GM19438 (cell line): ENCODE results near the gene NEK11.

Experiments used
- ATAC-seq: cut with Tn5 transposase; IDR thresholded peaks from one replicate; pipeline ENCODE4 v1.9.1; 2021; ENCODE audit warnings: low read depth; ENCODE audit not compliant: unreplicated experiment

The NEK11 gene

GRCh38 chr3:131125684-131126083 is 99.0 kb downstream of the NEK11 start:
- no peak for ATAC-seq

- no peak for ATAC-seq
Observed at GRCh38 chr3:131140891-131141290, 114.2 kb downstream of the NEK11 start.

GRCh38 chr3:131141770-131142169 is 115.1 kb downstream of the NEK11 start:
- ATAC-seq, result no peak

GRCh38 chr3:131142580-131142979 is 115.9 kb downstream of the NEK11 start:
- no peak for ATAC-seq

GRCh38 chr3:131143802-131144201 is 117.1 kb downstream of the NEK11 start:
- ATAC-seq, result no peak

GRCh38 chr3:131147534-131147933 is 120.9 kb downstream of the NEK11 start:
- no peak for ATAC-seq

- no peak for ATAC-seq
Observed at GRCh38 chr3:131158434-131158833, 131.8 kb downstream of the NEK11 start.

- no peak for ATAC-seq
Observed at GRCh38 chr3:131162516-131162915, 135.8 kb downstream of the NEK11 start.

- no peak for ATAC-seq
Observed at GRCh38 chr3:131167867-131168266, 141.2 kb downstream of the NEK11 start.

- ATAC-seq, result no peak
Observed at GRCh38 chr3:131169331-131169730, 142.7 kb downstream of the NEK11 start.

- ATAC-seq, result no peak
Observed at GRCh38 chr3:131172502-131173200, 146.0 kb downstream of the NEK11 start.

GRCh38 chr3:131174752-131175151 is 148.1 kb downstream of the NEK11 start:
- peak; percentile 95 for ATAC-seq

GRCh38 chr3:131178710-131179375 is 152.2 kb downstream of the NEK11 start:
- ATAC-seq, result no peak

GRCh38 chr3:131192701-131193100 is 166.0 kb downstream of the NEK11 start:
- ATAC-seq, result no peak

GRCh38 chr3:131193641-131194238 is 167.1 kb downstream of the NEK11 start:
- ATAC-seq, result no peak

- ATAC-seq, result no peak
Observed at GRCh38 chr3:131194816-131195215, 168.1 kb downstream of the NEK11 start.

- no peak for ATAC-seq
Observed at GRCh38 chr3:131200636-131201199, 174.0 kb downstream of the NEK11 start.

- no peak for ATAC-seq
Observed at GRCh38 chr3:131216330-131216729, 189.7 kb downstream of the NEK11 start.

GRCh38 chr3:131216801-131217200 is 190.1 kb downstream of the NEK11 start:
- ATAC-seq, result no peak

GRCh38 chr3:131217296-131217741 is 190.6 kb downstream of the NEK11 start:
- no peak for ATAC-seq

- no peak for ATAC-seq
Observed at GRCh38 chr3:131218196-131218595, 191.5 kb downstream of the NEK11 start.
